Measurements from ENCODE around the gene PNMA8A. TPM values are rescaled to one million over a fixed set of nuclear protein-coding genes. Genes with fewer than 3 reads are reported as not detected.

The PNMA8A gene
- total and polyA plus RNA-seq, 10 of the 15 experiments (the other 5 are each of a cell fraction or from before 2014, with no cell fraction given): 0.02 to 0.28 (median 0.16) TPM

DNA sequence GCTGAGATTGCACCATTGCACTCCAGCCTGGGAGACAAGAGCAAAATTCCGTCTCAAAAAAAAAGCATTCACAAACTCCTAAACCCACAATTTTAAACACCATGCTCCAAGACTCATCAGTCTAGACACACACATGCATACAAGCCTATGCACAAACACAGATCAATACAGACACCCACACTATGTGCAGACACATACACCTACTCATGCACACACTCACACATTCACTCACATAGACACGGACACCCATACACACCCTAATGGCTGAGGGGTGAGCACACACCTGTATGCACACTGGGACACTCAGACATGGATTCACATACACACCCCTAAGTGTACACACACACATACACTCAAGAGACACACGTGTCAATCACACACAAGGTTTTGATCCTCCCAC is 15.0 kb upstream of the PNMA8A start (continued):
- TF ChIP-seq ESRRA (IDR thresholded peaks at IDR 0.05; ENCODE audit: low read length) (no peak), KAT2A (conservative IDR thresholded peaks at IDR 0.05; ENCODE audit: control insufficient read depth, low read depth, low read length) (no peak)
- TF ChIP-seq, protein P1, sequence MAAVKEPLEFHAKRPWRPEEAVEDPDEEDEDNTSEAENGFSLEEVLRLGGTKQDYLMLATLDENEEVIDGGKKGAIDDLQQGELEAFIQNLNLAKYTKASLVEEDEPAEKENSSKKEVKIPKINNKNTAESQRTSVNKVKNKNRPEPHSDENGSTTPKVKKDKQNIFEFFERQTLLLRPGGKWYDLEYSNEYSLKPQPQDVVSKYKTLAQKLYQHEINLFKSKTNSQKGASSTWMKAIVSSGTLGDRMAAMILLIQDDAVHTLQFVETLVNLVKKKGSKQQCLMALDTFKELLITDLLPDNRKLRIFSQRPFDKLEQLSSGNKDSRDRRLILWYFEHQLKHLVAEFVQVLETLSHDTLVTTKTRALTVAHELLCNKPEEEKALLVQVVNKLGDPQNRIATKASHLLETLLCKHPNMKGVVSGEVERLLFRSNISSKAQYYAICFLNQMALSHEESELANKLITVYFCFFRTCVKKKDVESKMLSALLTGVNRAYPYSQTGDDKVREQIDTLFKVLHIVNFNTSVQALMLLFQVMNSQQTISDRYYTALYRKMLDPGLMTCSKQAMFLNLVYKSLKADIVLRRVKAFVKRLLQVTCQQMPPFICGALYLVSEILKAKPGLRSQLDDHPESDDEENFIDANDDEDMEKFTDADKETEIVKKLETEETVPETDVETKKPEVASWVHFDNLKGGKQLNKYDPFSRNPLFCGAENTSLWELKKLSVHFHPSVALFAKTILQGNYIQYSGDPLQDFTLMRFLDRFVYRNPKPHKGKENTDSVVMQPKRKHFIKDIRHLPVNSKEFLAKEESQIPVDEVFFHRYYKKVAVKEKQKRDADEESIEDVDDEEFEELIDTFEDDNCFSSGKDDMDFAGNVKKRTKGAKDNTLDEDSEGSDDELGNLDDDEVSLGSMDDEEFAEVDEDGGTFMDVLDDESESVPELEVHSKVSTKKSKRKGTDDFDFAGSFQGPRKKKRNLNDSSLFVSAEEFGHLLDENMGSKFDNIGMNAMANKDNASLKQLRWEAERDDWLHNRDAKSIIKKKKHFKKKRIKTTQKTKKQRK (IDR thresholded peaks at IDR 0.05; ENCODE audit: low read depth, low read length): no peak
- TF ChIP-seq, protein P2, sequence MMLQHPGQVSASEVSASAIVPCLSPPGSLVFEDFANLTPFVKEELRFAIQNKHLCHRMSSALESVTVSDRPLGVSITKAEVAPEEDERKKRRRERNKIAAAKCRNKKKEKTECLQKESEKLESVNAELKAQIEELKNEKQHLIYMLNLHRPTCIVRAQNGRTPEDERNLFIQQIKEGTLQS (IDR thresholded peaks at IDR 0.05; ENCODE audit: borderline replicate concordance, extremely low read depth, low read depth, low read length): no peak

DNA sequence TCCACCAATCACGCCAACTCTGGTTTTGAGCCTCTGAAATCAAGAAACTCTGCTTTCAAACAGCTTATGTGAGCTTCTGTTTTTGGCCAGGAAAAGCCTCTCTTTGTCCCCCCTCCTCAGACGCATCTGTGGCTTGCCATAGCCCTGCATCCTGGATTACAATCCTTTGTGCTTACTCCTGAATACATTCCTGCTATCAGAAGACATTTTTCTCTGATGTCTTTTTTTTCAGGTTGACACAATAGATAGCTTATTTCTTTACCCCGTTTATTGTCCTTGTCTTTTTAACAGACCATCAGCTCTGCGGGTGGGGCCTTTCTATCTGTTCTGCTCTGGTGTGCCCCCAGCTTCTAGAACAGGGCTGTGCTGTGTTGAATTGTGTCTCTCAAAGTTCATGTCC is 13.3 kb upstream of the PNMA8A start:
- no TSS peak for BruUV-seq (replicated peaks)
- 21% methylated on average over 4 of the region's 4 CpGs for WGBS (ENCODE audit: insufficient coverage, insufficient replicate concordance, low lambda C conversion rate, missing lambda C conversion rate)

More for the DNA sequence above, 13.3 kb upstream of the PNMA8A start:
- H3K27ac ChIP-seq (ENCODE audit: control insufficient read depth, insufficient read depth): no peak overlapping the region
- H3K4me3 ChIP-seq: no peak overlapping the region
- ChIA-PET RAD21 (ENCODE audit: unreplicated experiment) (interaction anchor here (0.8 kb wide), 1 partner anchor 204 kb away, joined by 3 read pairs; no protein-coding TSS in a partner anchor), SMC1A (ENCODE audit: uncharacterized antibody, unreplicated experiment) (interaction anchor here (1.2 kb wide), 1 partner anchor 84 kb away, joined by 4 read pairs; no protein-coding TSS in a partner anchor), POLR2A (no interaction called here), CTCF (interaction anchor here (0.7 to 1.3 kb wide), 2 partner anchors 90 to 204 kb away, joined by 3 to 4 read pairs; no protein-coding TSS in a partner anchor)
- ATAC-seq (no peak), FAIRE-seq (no peak), DNase-seq (ENCODE audit: low read depth, low spot score) (no peak)
- no peak overlapping the region for H3K4me2 ChIP-seq (ENCODE audit: control insufficient read depth, insufficient read depth)
- H3K4me1 ChIP-seq (ENCODE audit: control insufficient read depth, insufficient read depth, low read length): no peaks in the 10 kb centered on the region
- no peaks in the 10 kb centered on the region for H3K79me2 ChIP-seq (ENCODE audit: control insufficient read depth, insufficient read depth, low read length)
- intact Hi-C loops (cut with micrococcal nuclease; ENCODE audit: unreplicated experiment) (no loop called here), in situ Hi-C loops (cut with MboI) (loop anchor here (5.0 kb wide), 2 partner anchors 82 to 202 kb away; no protein-coding TSS in a partner anchor)
- H3K9me3 ChIP-seq (replicated peaks; ENCODE audit: control insufficient read depth, insufficient read depth, low read length): no peaks in the 10 kb centered on the region
- TF ChIP-seq NR2C1 (IDR thresholded peaks at IDR 0.05): no peak
- TF ChIP-seq, protein P3, sequence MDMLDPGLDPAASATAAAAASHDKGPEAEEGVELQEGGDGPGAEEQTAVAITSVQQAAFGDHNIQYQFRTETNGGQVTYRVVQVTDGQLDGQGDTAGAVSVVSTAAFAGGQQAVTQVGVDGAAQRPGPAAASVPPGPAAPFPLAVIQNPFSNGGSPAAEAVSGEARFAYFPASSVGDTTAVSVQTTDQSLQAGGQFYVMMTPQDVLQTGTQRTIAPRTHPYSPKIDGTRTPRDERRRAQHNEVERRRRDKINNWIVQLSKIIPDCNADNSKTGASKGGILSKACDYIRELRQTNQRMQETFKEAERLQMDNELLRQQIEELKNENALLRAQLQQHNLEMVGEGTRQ (IDR thresholded peaks at IDR 0.05; ENCODE audit: borderline replicate concordance, low read depth, low read length): no peak
- no peak for TF ChIP-seq TARDBP (IDR thresholded peaks at IDR 0.05; ENCODE audit: borderline replicate concordance)
- TF ChIP-seq ASH2L (IDR thresholded peaks at IDR 0.05; ENCODE audit: borderline replicate concordance, low read depth): no peak
- no peak overlapping the region for H2AFZ ChIP-seq (ENCODE audit: control insufficient read depth, low read depth, low read length)
- no peaks in the 10 kb centered on the region for H3K36me3 ChIP-seq (ENCODE audit: control insufficient read depth in 2 of 2, insufficient read depth in 2 of 2, low read length in 1 of 2)
- no peak overlapping the region for H3K9ac ChIP-seq (ENCODE audit: control insufficient read depth, insufficient read depth, low read length)
- H3K27me3 ChIP-seq (replicated peaks in 1 of 2; ENCODE audit: control insufficient read depth in 2 of 2, insufficient read depth in 2 of 2, low read length in 1 of 2): peaks cover 7 to 11% of the 10 kb centered on the region in 2 experiments; a peak in 3 of 4 replicates
- H4K20me1 ChIP-seq (ENCODE audit: control insufficient read depth, insufficient read depth): no peaks in the 10 kb centered on the region

Measured in GM12878 (cell line).